ENCODE data around the gene SCN4B. TPM values are rescaled to one million over a fixed set of nuclear protein-coding genes. Genes with fewer than 3 reads are reported as not detected.

SCN4B gene
- total RNA-seq, 2 donors from 2014 or later = 3.0 to 5.6 TPM

Other genes starting within 250 kb of the SCN4B start
- 10 to 100 TPM in 1 of 2 donors, 1 to 10 TPM in 1; 1.2 to 14.7 TPM for gene TMPRSS13, start 223.4 kb downstream of the SCN4B start, total RNA-seq
- 10 to 100 TPM in 1 of 2 donors, 1 to 10 TPM in 1; 4.5 to 10.7 TPM for gene IL10RA, start 166.4 kb downstream of the SCN4B start, total RNA-seq
- gene TMPRSS4, start 75.7 kb downstream of the SCN4B start, total RNA-seq = 1 to 10 TPM; 1.5 to 6.4 TPM
- gene SMIM35, start 65.9 kb downstream of the SCN4B start, total RNA-seq = under 1 TPM in 1 of 2 donors, not detected in 1; 0.09 TPM
- 1 to 10 TPM in 1 of 2 donors, under 1 TPM in 1; 0.68 to 1.1 TPM for gene SCN2B, start 23.8 kb upstream of the SCN4B start, total RNA-seq
- gene JAML, start 72.2 kb upstream of the SCN4B start, total RNA-seq = 1 to 10 TPM; 2.3 to 8.5 TPM
- 10 to 100 TPM in 1 of 2 donors, 1 to 10 TPM in 1; 6.2 to 13.0 TPM for gene MPZL3, start 99.5 kb upstream of the SCN4B start, total RNA-seq
- gene MPZL2, start 111.5 kb upstream of the SCN4B start, total RNA-seq = 100 to 1,000 TPM in 1 of 2 donors, 10 to 100 TPM in 1; 73.7 to 103 TPM
- 1 to 10 TPM; 2.8 to 4.6 TPM for gene CD3E, start 151.9 kb upstream of the SCN4B start, total RNA-seq
- 1 to 10 TPM in 1 of 2 donors, under 1 TPM in 1; 0.55 to 4.4 TPM for gene CD3D, start 189.9 kb upstream of the SCN4B start, total RNA-seq
- gene CD3G, start 191.5 kb upstream of the SCN4B start, total RNA-seq = 1 to 10 TPM; 1.2 to 1.7 TPM
- gene UBE4A, start 206.8 kb upstream of the SCN4B start, total RNA-seq = 10 to 100 TPM; 50.2 to 57.9 TPM
- gene ATP5MG, start 248.8 kb upstream of the SCN4B start, total RNA-seq = 10 to 100 TPM; 32.9 to 66.4 TPM